SU-DHL-6 (cell line): ENCODE results near the gene SMURF1.

Experiments used
- EZH2phosphoT487 ChIP-seq: fragments of 200-600 bp; sonication (generic), shearing (Covaris generic); conservative IDR thresholded peaks from 2 replicates; pipeline ENCODE4 v1.6.1; 2018; ENCODE audit warnings: mild to moderate bottlenecking, antibody characterized with exemption, low read length, moderate library complexity, mixed read lengths
- TF ChIP-seq, protein P1 (sequence below): fragments of 200-600 bp; sonication (generic); IDR thresholded peaks from one replicate; pipeline ENCODE4 v1.5.1; 2017; ENCODE audit warnings: antibody characterized with exemption, mild to moderate bottlenecking, low read length, moderate library complexity; ENCODE audit not compliant: insufficient read depth, poor library complexity, severe bottlenecking

GRCh38 chr7:99170730-99171074 lies 26.8 kb upstream of the SMURF1 start:
- TF ChIP-seq, protein P1, sequence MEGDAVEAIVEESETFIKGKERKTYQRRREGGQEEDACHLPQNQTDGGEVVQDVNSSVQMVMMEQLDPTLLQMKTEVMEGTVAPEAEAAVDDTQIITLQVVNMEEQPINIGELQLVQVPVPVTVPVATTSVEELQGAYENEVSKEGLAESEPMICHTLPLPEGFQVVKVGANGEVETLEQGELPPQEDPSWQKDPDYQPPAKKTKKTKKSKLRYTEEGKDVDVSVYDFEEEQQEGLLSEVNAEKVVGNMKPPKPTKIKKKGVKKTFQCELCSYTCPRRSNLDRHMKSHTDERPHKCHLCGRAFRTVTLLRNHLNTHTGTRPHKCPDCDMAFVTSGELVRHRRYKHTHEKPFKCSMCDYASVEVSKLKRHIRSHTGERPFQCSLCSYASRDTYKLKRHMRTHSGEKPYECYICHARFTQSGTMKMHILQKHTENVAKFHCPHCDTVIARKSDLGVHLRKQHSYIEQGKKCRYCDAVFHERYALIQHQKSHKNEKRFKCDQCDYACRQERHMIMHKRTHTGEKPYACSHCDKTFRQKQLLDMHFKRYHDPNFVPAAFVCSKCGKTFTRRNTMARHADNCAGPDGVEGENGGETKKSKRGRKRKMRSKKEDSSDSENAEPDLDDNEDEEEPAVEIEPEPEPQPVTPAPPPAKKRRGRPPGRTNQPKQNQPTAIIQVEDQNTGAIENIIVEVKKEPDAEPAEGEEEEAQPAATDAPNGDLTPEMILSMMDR: no peak
- TF ChIP-seq EZH2phosphoT487: no peak
